MM.1S (cell line): ENCODE results near the gene FBXO44.

Experiments used
- DNase-seq: peaks from one replicate; pipeline ENCODE4 v3.0.0-alpha.2; 2015
- H2AFZ ChIP-seq: fragments of 300-600 bp; sonication (generic); 2 replicates; pipeline ENCODE4 v1.6.0; 2016; ENCODE audit warnings: antibody characterized with exemption, low read length
- H3F3A ChIP-seq: fragments of 300-600 bp; sonication (generic); 2 replicates; pipeline ENCODE4 v1.6.1; 2016; ENCODE audit warnings: mild to moderate bottlenecking, antibody characterized with exemption, low read length, moderate library complexity, mixed read lengths; ENCODE audit not compliant: insufficient read depth
- H3K27ac ChIP-seq: fragments of 300-600 bp; sonication (generic); 2 replicates; pipeline ENCODE4 v1.5.1; 2016; ENCODE audit warnings: mild to moderate bottlenecking, low read length
- H3K27me3 ChIP-seq: fragments of 300-600 bp; sonication (generic); replicated peaks from 2 replicates; pipeline ENCODE4 v1.6.0; 2016; ENCODE audit warnings: low read length; ENCODE audit not compliant: insufficient read depth
- H3K36me3 ChIP-seq: fragments of 300-600 bp; sonication (generic); replicated peaks from 2 replicates; pipeline ENCODE4 v1.6.1; 2016; ENCODE audit warnings: mild to moderate bottlenecking, low read length, mixed read lengths; ENCODE audit not compliant: insufficient read depth
- H3K4me1 ChIP-seq: fragments of 300-600 bp; sonication (generic); 2 replicates; pipeline ENCODE4 v1.6.1; 2016; ENCODE audit warnings: low read length, mixed read lengths
- H3K4me2 ChIP-seq: fragments of 300-600 bp; sonication (generic); 2 replicates; pipeline ENCODE4 v1.6.0; 2016; ENCODE audit warnings: low read depth, low read length
- H3K4me3 ChIP-seq: fragments of 300-600 bp; sonication (generic); 2 replicates; pipeline ENCODE4 v1.5.1; 2016; ENCODE audit warnings: low read length, mixed read lengths
- H3K79me2 ChIP-seq: fragments of 300-600 bp; sonication (generic); 2 replicates; pipeline ENCODE4 v1.6.1; 2016; ENCODE audit warnings: mixed run types, low read length, mixed read lengths
- H3K9ac ChIP-seq: fragments of 300-600 bp; sonication (generic); 2 replicates; pipeline ENCODE4 v1.6.1; 2016; ENCODE audit warnings: low read length, mixed read lengths
- H3K9me2 ChIP-seq: fragments of 300-600 bp; sonication (generic); replicated peaks from 2 replicates; pipeline ENCODE4 v1.6.1; 2016; ENCODE audit warnings: mild to moderate bottlenecking, low read length, mixed read lengths; ENCODE audit not compliant: insufficient read depth
- H3K9me3 ChIP-seq: fragments of 300-600 bp; sonication (generic); replicated peaks from 2 replicates; pipeline ENCODE4 v1.6.1; 2016; ENCODE audit warnings: mild to moderate bottlenecking, low read length, mixed read lengths; ENCODE audit not compliant: insufficient read depth
- H4K20me1 ChIP-seq: fragments of 300-600 bp; sonication (generic); 2 replicates; pipeline ENCODE4 v1.6.1; 2016; ENCODE audit warnings: mild to moderate bottlenecking, low read length, moderate library complexity, mixed read lengths; ENCODE audit not compliant: insufficient read depth
- EZH2 ChIP-seq: fragments of 300-600 bp; sonication (generic); optimal IDR thresholded peaks from 2 replicates; pipeline ENCODE3; 2017; ENCODE audit warnings: low read depth, mild to moderate bottlenecking, antibody characterized with exemption, low read length, mixed read lengths
- EZH2phosphoT487 ChIP-seq: fragments of 300-600 bp; sonication (generic); IDR thresholded peaks from 2 replicates; pipeline ENCODE4 v1.6.1; 2018; ENCODE audit warnings: antibody characterized with exemption, low read length
- TF ChIP-seq, protein P1 (sequence below): fragments of 300-600 bp; sonication (generic); IDR thresholded peaks from 2 replicates; pipeline ENCODE4 v1.5.1; 2016; ENCODE audit warnings: antibody characterized with exemption, low read length, mixed read lengths

Gene FBXO44

DNA sequence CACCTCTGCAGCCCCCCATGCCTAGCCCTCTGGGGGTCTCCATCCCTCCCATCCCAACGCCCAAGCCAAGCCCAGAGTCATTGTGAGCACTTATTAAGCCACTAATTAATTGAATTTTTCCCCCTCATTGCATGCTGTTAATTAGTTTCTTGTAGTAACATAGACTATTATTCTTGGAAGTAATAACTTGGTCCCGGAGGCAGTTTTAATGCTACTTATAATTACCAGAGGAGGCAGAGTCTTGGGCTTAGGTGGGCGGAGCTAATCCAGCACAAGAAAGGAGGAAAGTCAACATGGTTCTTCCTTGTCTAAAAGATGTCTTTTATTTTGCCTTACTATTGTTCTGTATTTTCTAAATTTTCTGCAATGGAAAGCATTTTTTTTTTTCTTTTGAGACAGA lies 28.1 kb upstream of the FBXO44 start:
- TF ChIP-seq EZH2, result no peak
- TF ChIP-seq, protein P1, sequence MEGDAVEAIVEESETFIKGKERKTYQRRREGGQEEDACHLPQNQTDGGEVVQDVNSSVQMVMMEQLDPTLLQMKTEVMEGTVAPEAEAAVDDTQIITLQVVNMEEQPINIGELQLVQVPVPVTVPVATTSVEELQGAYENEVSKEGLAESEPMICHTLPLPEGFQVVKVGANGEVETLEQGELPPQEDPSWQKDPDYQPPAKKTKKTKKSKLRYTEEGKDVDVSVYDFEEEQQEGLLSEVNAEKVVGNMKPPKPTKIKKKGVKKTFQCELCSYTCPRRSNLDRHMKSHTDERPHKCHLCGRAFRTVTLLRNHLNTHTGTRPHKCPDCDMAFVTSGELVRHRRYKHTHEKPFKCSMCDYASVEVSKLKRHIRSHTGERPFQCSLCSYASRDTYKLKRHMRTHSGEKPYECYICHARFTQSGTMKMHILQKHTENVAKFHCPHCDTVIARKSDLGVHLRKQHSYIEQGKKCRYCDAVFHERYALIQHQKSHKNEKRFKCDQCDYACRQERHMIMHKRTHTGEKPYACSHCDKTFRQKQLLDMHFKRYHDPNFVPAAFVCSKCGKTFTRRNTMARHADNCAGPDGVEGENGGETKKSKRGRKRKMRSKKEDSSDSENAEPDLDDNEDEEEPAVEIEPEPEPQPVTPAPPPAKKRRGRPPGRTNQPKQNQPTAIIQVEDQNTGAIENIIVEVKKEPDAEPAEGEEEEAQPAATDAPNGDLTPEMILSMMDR, result no peak
- TF ChIP-seq EZH2phosphoT487, result no peak
- H3K36me3 ChIP-seq, result no peaks in the 10 kb centered on the region
- no peaks in the 10 kb centered on the region for H3K4me1 ChIP-seq
- H4K20me1 ChIP-seq, result no peaks in the 10 kb centered on the region
- no peak overlapping the region for H3K27ac ChIP-seq
- H3K27me3 ChIP-seq, result peaks cover 96% of the 10 kb centered on the region
- H3K4me3 ChIP-seq, result no peak overlapping the region
- DNase-seq, result no peak
- H3K9me2 ChIP-seq, result no peaks in the 10 kb centered on the region
- no peak overlapping the region for H3K4me2 ChIP-seq
- no peaks in the 10 kb centered on the region for H3F3A ChIP-seq
- no peak overlapping the region for H3K9ac ChIP-seq
- no peak overlapping the region for H2AFZ ChIP-seq
- H3K9me3 ChIP-seq, result no peaks in the 10 kb centered on the region
- no peaks in the 10 kb centered on the region for H3K79me2 ChIP-seq

DNA sequence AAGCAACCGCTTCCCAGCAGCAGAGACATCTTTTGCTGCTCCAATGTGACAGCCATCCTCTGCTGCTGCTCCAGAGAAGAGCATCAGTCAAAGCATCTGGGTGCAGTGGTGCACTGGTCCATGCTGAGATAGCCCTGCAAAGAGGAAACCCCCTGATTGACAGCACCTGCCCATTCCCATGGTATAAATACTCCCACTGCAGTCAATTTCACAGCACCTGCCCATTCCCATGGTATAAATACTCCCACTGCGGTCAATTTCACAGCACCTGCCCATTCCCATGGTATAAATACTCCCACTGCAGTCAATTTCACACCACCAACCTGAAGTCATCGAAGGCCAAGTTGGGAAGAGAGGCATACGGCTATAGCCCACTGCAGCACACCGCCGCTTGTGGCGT lies 25.9 kb upstream of the FBXO44 start:
- H3K79me2 ChIP-seq, result no peaks in the 10 kb centered on the region
- no peaks in the 10 kb centered on the region for H3K9me3 ChIP-seq
- H3F3A ChIP-seq, result no peaks in the 10 kb centered on the region
- H3K4me3 ChIP-seq, result no peak overlapping the region
- no peak overlapping the region for H3K9ac ChIP-seq
- peaks cover 89% of the 10 kb centered on the region for H3K27me3 ChIP-seq
- H2AFZ ChIP-seq, result no peak overlapping the region
- no peak overlapping the region for H3K27ac ChIP-seq
- H3K4me1 ChIP-seq, result no peaks in the 10 kb centered on the region
- no peak overlapping the region for H3K4me2 ChIP-seq
- H4K20me1 ChIP-seq, result no peaks in the 10 kb centered on the region
- TF ChIP-seq EZH2phosphoT487, result no peak
- TF ChIP-seq, protein P1, result no peak
- TF ChIP-seq EZH2, result no peak
- H3K9me2 ChIP-seq, result no peaks in the 10 kb centered on the region
- H3K36me3 ChIP-seq, result no peaks in the 10 kb centered on the region
- DNase-seq, result no peak

DNA sequence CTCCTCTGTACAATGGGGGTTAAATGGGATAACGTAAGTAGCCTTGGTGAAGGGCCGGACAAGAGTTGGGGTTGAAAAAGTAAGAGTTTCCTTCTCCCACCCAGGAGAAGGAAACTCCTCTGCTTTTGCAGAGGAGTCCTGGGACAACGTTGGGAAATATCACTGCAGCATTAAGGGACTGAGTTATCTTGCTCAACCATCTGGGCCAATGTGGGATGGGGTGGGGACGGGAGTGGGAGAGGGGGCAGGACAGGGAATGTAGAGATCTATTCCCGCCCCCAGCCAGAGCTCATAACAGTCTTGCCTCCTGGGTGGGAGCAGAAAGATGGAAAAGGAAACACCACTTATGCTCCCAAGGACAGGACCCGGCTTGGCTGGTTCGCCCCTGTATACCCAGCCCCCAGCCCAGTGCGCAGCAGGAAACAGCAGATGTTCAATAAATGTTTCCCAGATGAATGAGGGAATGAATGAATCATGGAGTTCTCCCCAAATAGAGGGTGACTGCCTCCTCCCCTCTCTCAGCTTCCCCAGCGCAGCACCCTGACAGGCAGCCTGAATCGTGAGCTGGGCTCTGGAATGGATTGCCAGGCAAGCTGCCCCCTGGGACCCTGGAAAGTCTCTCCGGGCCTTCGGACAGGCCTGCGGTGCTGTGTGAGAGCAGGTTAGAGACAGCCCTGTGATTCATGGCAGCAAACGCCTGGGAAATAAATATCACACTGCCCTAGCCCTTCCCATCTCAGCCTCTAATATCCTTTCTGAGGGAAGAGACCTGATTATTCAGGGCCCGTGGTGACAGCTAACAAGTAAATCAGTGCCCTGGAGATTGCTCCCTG lies 25.3 kb upstream of the FBXO44 start:
- DNase-seq, result no peak
- Histone ChIP-seq H3K36me3 (no peaks in the 10 kb centered on the region), H3K4me3 (no peak overlapping the region), H4K20me1 (no peaks in the 10 kb centered on the region), H3K27ac (no peak overlapping the region), H3F3A (no peaks in the 10 kb centered on the region), H3K9ac (no peak overlapping the region), H3K9me2 (no peaks in the 10 kb centered on the region), H3K4me1 (no peaks in the 10 kb centered on the region), H3K79me2 (no peaks in the 10 kb centered on the region), H3K4me2 (no peak overlapping the region), H3K9me3 (no peaks in the 10 kb centered on the region), H3K27me3 (peaks cover 89% of the 10 kb centered on the region), H2AFZ (no peak overlapping the region)
- TF ChIP-seq EZH2 (no peak), EZH2phosphoT487 (no peak)
- TF ChIP-seq, protein P1, result no peak
